GM12878 (cell line): ENCODE measurements around the gene MPZL1. TPM values are rescaled to one million over a fixed set of nuclear protein-coding genes. Genes with fewer than 3 reads are reported as not detected.
"Not testable (repeated sequence)": the region's sequence is repeated elsewhere in the genome, so short reads cannot be mapped to it uniquely, and the experiment has no call there.

ENCODE experiments used
- ATAC-seq: fragments of 200-7000 bp; cut with Tn5 transposase; 3 replicates; pipeline ENCODE4 v1.9.1; 2020; ENCODE audit warnings: mild to moderate bottlenecking, moderate library complexity
- BruUV-seq: library from RNA; stranded (reverse); fragments of 400-500 nt; replicated peaks from 2 replicates; lab custom pipeline; 2021; lab: Mats Ljungman, UMichigan
- CTCF ChIA-PET: fragments of 300-600 bp; sonication (Branson Sonifier 250); formaldehyde crosslinking; extraction: SDS; loops from one replicate; lab custom pipeline; 2021; ENCODE audit warnings: inconsistent platforms; lab: Yijun Ruan, JAX
- POLR2A ChIA-PET: fragments of 350-600 bp; formaldehyde crosslinking; extraction: SDS; loops from one replicate; lab custom pipeline; 2021; ENCODE audit warnings: inconsistent platforms; lab: Charles Lee
- RAD21 ChIA-PET: fragments of 300-600 bp; sonication (Branson Sonifier 250); formaldehyde crosslinking; loops from one replicate; lab custom pipeline; 2023; ENCODE audit warnings: antibody characterized with exemption; ENCODE audit not compliant: unreplicated experiment; lab: Charles Lee
- SMC1A ChIA-PET: fragments of 300-600 bp; sonication (Branson Sonifier 250); formaldehyde crosslinking; loops from one replicate; lab custom pipeline; 2023; ENCODE audit not compliant: unreplicated experiment, uncharacterized antibody; lab: Charles Lee
- DNase-seq: peaks from one replicate; pipeline ENCODE4 v3.0.0-alpha.2; 2011; ENCODE audit warnings: low read depth, low spot score
- FAIRE-seq: peaks from 3 replicates; lab custom pipeline; 2011; peaks lifted over from hg19 to GRCh38; lab: Jason Lieb, UNC
- H2AFZ ChIP-seq: 2 replicates; pipeline ENCODE4 v1.6.0; 2011; ENCODE audit warnings: low read depth, low read length, control low read depth; ENCODE audit not compliant: control insufficient read depth
- H3K27ac ChIP-seq: 2 replicates; pipeline ENCODE4 v1.5.1; 2011; ENCODE audit warnings: control low read depth; ENCODE audit not compliant: control insufficient read depth, insufficient read depth
- H3K27me3 ChIP-seq, 2 experiments: replicated peaks in 1 of 2; 2 replicates each; pipeline versions ENCODE4 v1.6.0 to v1.6.1; 2011; ENCODE audit warnings: low read length in 1 of 2; ENCODE audit not compliant: control insufficient read depth in 2 of 2, insufficient read depth in 2 of 2
- H3K36me3 ChIP-seq, 2 experiments: 2 replicates each; pipeline ENCODE4 v1.5.1; 2011; ENCODE audit warnings: low read length in 1 of 2; ENCODE audit not compliant: control insufficient read depth in 2 of 2, insufficient read depth in 2 of 2
- H3K4me1 ChIP-seq: 2 replicates; pipeline ENCODE4 v1.6.1; 2011; ENCODE audit warnings: mild to moderate bottlenecking, low read length, moderate library complexity, mixed read lengths; ENCODE audit not compliant: control insufficient read depth, insufficient read depth
- H3K4me2 ChIP-seq: 2 replicates; pipeline ENCODE4 v1.6.0; 2011; ENCODE audit warnings: control low read depth; ENCODE audit not compliant: control insufficient read depth, insufficient read depth
- H3K4me3 ChIP-seq: fragments of 200-600 bp; sonication (generic); 2 replicates; pipeline ENCODE4 v1.5.1; 2016
- H3K79me2 ChIP-seq: 2 replicates; pipeline ENCODE4 v1.6.0; 2011; ENCODE audit warnings: low read length; ENCODE audit not compliant: control insufficient read depth, insufficient read depth
- H3K9ac ChIP-seq: 2 replicates; pipeline ENCODE4 v1.8.0; 2011; ENCODE audit warnings: low read length, control low read depth, mixed read lengths; ENCODE audit not compliant: control insufficient read depth, insufficient read depth
- H3K9me3 ChIP-seq: replicated peaks from 3 replicates; pipeline ENCODE4 v1.5.1; 2011; ENCODE audit warnings: mild to moderate bottlenecking, low read length; ENCODE audit not compliant: control insufficient read depth, insufficient read depth
- H4K20me1 ChIP-seq: 2 replicates; pipeline ENCODE4 v1.6.0; 2011; ENCODE audit not compliant: control insufficient read depth, insufficient read depth
- BRCA1 ChIP-seq: IDR thresholded peaks from 2 replicates; pipeline ENCODE4 v1.6.1; 2011; ENCODE audit warnings: low read depth, low read length, improper control_type of control experiment
- CREB1 ChIP-seq: IDR thresholded peaks from 2 replicates; pipeline ENCODE4 v1.6.1; 2012; ENCODE audit warnings: low read depth, mild to moderate bottlenecking, inconsistent platforms
- NFXL1 ChIP-seq: fragments of 450-650 bp; IDR thresholded peaks from 2 replicates; pipeline ENCODE4 v1.6.1; 2017; ENCODE audit warnings: antibody characterized with exemption, mild to moderate bottlenecking, borderline replicate concordance
- NKRF ChIP-seq: fragments of 450-650 bp; conservative IDR thresholded peaks from 2 replicates; pipeline ENCODE4 v1.6.1; 2017; ENCODE audit warnings: mild to moderate bottlenecking, moderate library complexity
- NR2C1 ChIP-seq: fragments of 450-650 bp; IDR thresholded peaks from 2 replicates; pipeline ENCODE4 v1.6.1; 2017; ENCODE audit warnings: antibody characterized with exemption, mild to moderate bottlenecking, moderate library complexity
- RUNX3 ChIP-seq: IDR thresholded peaks from 2 replicates; pipeline ENCODE4 v1.6.1; 2012; ENCODE audit warnings: low read length, inconsistent platforms
- ZNF384 ChIP-seq: IDR thresholded peaks from 2 replicates; pipeline ENCODE4 v1.6.1; 2012; ENCODE audit warnings: low read depth, mild to moderate bottlenecking, low read length, improper control_type of control experiment, borderline replicate concordance
- ZNF592 ChIP-seq: fragments of 450-650 bp; IDR thresholded peaks from 2 replicates; pipeline ENCODE4 v1.6.1; 2017; ENCODE audit warnings: mild to moderate bottlenecking, moderate library complexity
- WGBS: methylation state at CpG from one replicate; pipeline ENCODE4 v1.1.6; 2016; ENCODE audit warnings: low lambda C conversion rate; ENCODE audit not compliant: insufficient replicate concordance, insufficient coverage; ENCODE audit errors: missing lambda C conversion rate; 5-methylcytosine and 5-hydroxymethylcytosine counted together
- in situ Hi-C: fragments of 300-500 bp; cut with MboI; formaldehyde crosslinking; loops from 9 replicates; pipeline ENCODE4 v1.14.3; 2018; ENCODE audit warnings: mixed read lengths
- intact Hi-C: fragments of 100-400 bp; cut with micrococcal nuclease; formaldehyde crosslinking; loops from one replicate; pipeline ENCODE4 v1.14.2; 2022; ENCODE audit not compliant: unreplicated experiment
- polyA plus RNA-seq, 11 experiments: library from polyadenylated mRNA; depleted of rRNA in 4 of 11; unstranded in 6 of 11; stranded (reverse) in 5 of 11; fragments of >200 nt; fragmentation: Nextera tagmentation in 4 of 11; fragmentation: Illumina TruSeq in 1 of 11; extraction: Ambion mirVana in 4 of 11; extraction: Trizol in 1 of 11; gene quantifications; 1 replicate in 1 of 11; 2 replicates in 10 of 11; pipeline versions ENCODE4 v1.2.1 to v1.2.3, GENCODE V29; 2011 to 2016; ENCODE audit warnings: inconsistent platforms in 2 of 11, missing spikeins in 2 of 11, low read depth in 1 of 11
- total RNA-seq, 4 experiments: library from RNA; depleted of rRNA in 3 of 4; stranded (reverse); fragments of >200 nt in 3 of 4; fragmentation: Illumina TruSeq in 1 of 4; extraction: Trizol in 1 of 4; gene quantifications; 2 replicates each; pipeline versions ENCODE4 v1.2.1 to v1.2.3, GENCODE V29; 2013 to 2021

The MPZL1 gene
- total and polyA plus RNA-seq, 10 of the 15 experiments (the other 5 are each of a cell fraction or from before 2014, with no cell fraction given): 9.8 to 60.9 (median 45.9) TPM

GRCh38 chr1:167805041-167805556, 83.3 kb downstream of the MPZL1 start:
- H3K4me1 ChIP-seq: peaks cover 12% of the 10 kb centered on the region
- no TSS peak for BruUV-seq
- ATAC-seq (peak; percentile 17), FAIRE-seq (peak; percentile 59), DNase-seq (peak; percentile 31)
- ChIA-PET RAD21 (interaction anchor here (1.1 kb wide), 2 partner anchors 91 to 118 kb away, joined by 3 read pairs; no protein-coding TSS in a partner anchor), POLR2A (interaction anchor here (0.6 kb wide), 1 partner anchor 136 kb away, joined by 6 read pairs; no protein-coding TSS in a partner anchor), CTCF (interaction anchor here (0.6 to 2.8 kb wide), 2 partner anchors 8 to 205 kb away, joined by 3 to 12 read pairs; no protein-coding TSS in a partner anchor)
- no peak overlapping the region for H3K27ac ChIP-seq
- WGBS: 10% methylated on average over 4 of the region's 4 CpGs
- peak overlapping the region; percentile 67 for H2AFZ ChIP-seq
- H4K20me1 ChIP-seq: no peaks in the 10 kb centered on the region
- H3K36me3 ChIP-seq: no peaks in the 10 kb centered on the region
- H3K27me3 ChIP-seq: no peaks in the 10 kb centered on the region
- H3K79me2 ChIP-seq: no peaks in the 10 kb centered on the region
- H3K9me3 ChIP-seq: no peaks in the 10 kb centered on the region; the same call in 1 of the 3 replicates
- no peak overlapping the region for H3K4me3 ChIP-seq
- H3K4me2 ChIP-seq: peak overlapping the region; percentile 55
- TF ChIP-seq ZNF592: no peak
- TF ChIP-seq BRCA1: no peak
- TF ChIP-seq RUNX3: 0 out of 2 replicates have a peak, but pooled peaks have one; percentile 34
- TF ChIP-seq NKRF: no peak
- TF ChIP-seq NFXL1: no peak
- no peak for TF ChIP-seq NR2C1
- peak; percentile 45; the same call in 1 of the 2 replicates for TF ChIP-seq ZNF384
- TF ChIP-seq CREB1: no peak
- TF ChIP-seq, all 136 proteins: peak for 2
- SMC1A ChIA-PET: interaction anchor here (2.3 kb wide), 1 partner anchor 90 kb away, joined by 7 read pairs; no protein-coding TSS in a partner anchor
- in situ Hi-C loops (no loop called here), intact Hi-C loops (no loop called here)
- no peak overlapping the region for H3K9ac ChIP-seq

GRCh38 chr1:167806235-167806634, 84.5 kb downstream of the MPZL1 start:
- BruUV-seq, DNase-seq, H3K79me2 ChIP-seq, H3K9me3 ChIP-seq, H3K27me3 ChIP-seq, intact Hi-C loops, ATAC-seq, FAIRE-seq, in situ Hi-C loops, SMC1A ChIA-PET, CTCF ChIA-PET, H3K4me2 ChIP-seq, H3K27ac ChIP-seq, H3K4me3 ChIP-seq, H2AFZ ChIP-seq, POLR2A ChIA-PET, H4K20me1 ChIP-seq, H3K9ac ChIP-seq, H3K36me3 ChIP-seq: not testable (repeated sequence)
- peaks cover 12% of the 10 kb centered on the region for H3K4me1 ChIP-seq
- 94% methylated on average over 11 of the region's 23 CpGs for WGBS
- RAD21 ChIA-PET: interaction anchor here (0.6 kb wide), 1 partner anchor 57 kb away, joined by 4 read pairs; no protein-coding TSS in a partner anchor
